ENCODE measurements around the gene IFT81.

- TF ChIP-seq GATA2 (IDR thresholded peaks at IDR 0.05; ENCODE audit: low read depth, low read length) (no peak), GATA3 (IDR thresholded peaks at IDR 0.05; ENCODE audit: low read depth, low read length) (no peak)
These were observed 47.5 kb downstream of the IFT81 start for GRCh38 chr12:110171636-110172035.

Measured in SH-SY5Y (cell line).